WERI-Rb-1 (cell line): Measurements from ENCODE around the gene MLYCD.

Experiments used
- DNase-seq: peaks from one replicate; pipeline ENCODE4 v3.0.0-alpha.2; 2020
- H3K27ac ChIP-seq: fragments of 250-450 bp; sonication (Bioruptor Pico); 2 replicates; pipeline ENCODE4 v1.5.1; 2020; ENCODE audit warnings: mild to moderate bottlenecking, moderate library complexity
- H3K27me3 ChIP-seq: fragments of 250-450 bp; sonication (Bioruptor Pico); 2 replicates; pipeline ENCODE4 v1.5.1; 2021; ENCODE audit warnings: mild to moderate bottlenecking, low read depth, moderate library complexity; ENCODE audit not compliant: insufficient read depth, severe bottlenecking
- H3K36me3 ChIP-seq: fragments of 250-450 bp; sonication (Bioruptor Pico); 2 replicates; pipeline ENCODE4 v1.5.1; 2020; ENCODE audit warnings: mild to moderate bottlenecking, moderate library complexity
- H3K4me3 ChIP-seq: 2 replicates; pipeline ENCODE4 v1.5.1; 2011; ENCODE audit warnings: low read depth, mild to moderate bottlenecking, control low read depth, low read length
- H3K9me3 ChIP-seq: fragments of 250-450 bp; sonication (Bioruptor Pico); 2 replicates; pipeline ENCODE4 v1.5.1; 2021; ENCODE audit warnings: mild to moderate bottlenecking, moderate library complexity; ENCODE audit not compliant: severe bottlenecking
- CTCF ChIP-seq: IDR thresholded peaks from 2 replicates; pipeline ENCODE4 v1.5.1; 2011; ENCODE audit warnings: low read depth, mild to moderate bottlenecking, control low read depth, inconsistent platforms, low read length

MLYCD gene

GRCh38 chr16:83853834-83854233 is 45.1 kb upstream of the MLYCD start:
- no peak overlapping the region for H3K27ac ChIP-seq
- H3K9me3 ChIP-seq: no peaks in the 10 kb centered on the region
- H3K36me3 ChIP-seq: no peaks in the 10 kb centered on the region
- TF ChIP-seq CTCF: no peak
- H3K27me3 ChIP-seq: no peaks in the 10 kb centered on the region
- no peak overlapping the region for H3K4me3 ChIP-seq
- no peak for DNase-seq

GRCh38 chr16:83854420-83854819 is 44.5 kb upstream of the MLYCD start:
- no peak for DNase-seq
- no peak overlapping the region for H3K4me3 ChIP-seq
- no peak overlapping the region for H3K27ac ChIP-seq
- H3K9me3 ChIP-seq: no peaks in the 10 kb centered on the region
- no peaks in the 10 kb centered on the region for H3K36me3 ChIP-seq
- no peaks in the 10 kb centered on the region for H3K27me3 ChIP-seq
- no peak for TF ChIP-seq CTCF

GRCh38 chr16:83856792-83857191 is 42.1 kb upstream of the MLYCD start:
- no peaks in the 10 kb centered on the region for H3K27me3 ChIP-seq
- H3K9me3 ChIP-seq: no peaks in the 10 kb centered on the region

GRCh38 chr16:83859265-83859664 is 39.6 kb upstream of the MLYCD start:
- Histone ChIP-seq H3K4me3 (no peak overlapping the region), H3K9me3 (no peaks in the 10 kb centered on the region), H3K27ac (no peak overlapping the region), H3K27me3 (no peaks in the 10 kb centered on the region), H3K36me3 (no peaks in the 10 kb centered on the region)
- no peak for DNase-seq
- TF ChIP-seq CTCF: no peak

More at GRCh38 chr16:83856792-83857191, 42.1 kb upstream of the MLYCD start:
- TF ChIP-seq CTCF: no peak
- DNase-seq: no peak
- no peaks in the 10 kb centered on the region for H3K36me3 ChIP-seq
- H3K4me3 ChIP-seq: no peak overlapping the region
- H3K27ac ChIP-seq: no peak overlapping the region

GRCh38 chr16:83862661-83863060 is 36.3 kb upstream of the MLYCD start:
- no peaks in the 10 kb centered on the region for H3K36me3 ChIP-seq
- no peaks in the 10 kb centered on the region for H3K9me3 ChIP-seq
- TF ChIP-seq CTCF: no peak
- H3K4me3 ChIP-seq: no peak overlapping the region
- no peak overlapping the region for H3K27ac ChIP-seq
- DNase-seq: no peak
- H3K27me3 ChIP-seq: no peaks in the 10 kb centered on the region

GRCh38 chr16:83863682-83864081 is 35.2 kb upstream of the MLYCD start:
- no peak for TF ChIP-seq CTCF
- H3K9me3 ChIP-seq: no peaks in the 10 kb centered on the region
- DNase-seq: no peak

More at GRCh38 chr16:83863682-83864081, 35.2 kb upstream of the MLYCD start:
- H3K36me3 ChIP-seq: no peaks in the 10 kb centered on the region
- H3K27me3 ChIP-seq: no peaks in the 10 kb centered on the region
- no peak overlapping the region for H3K4me3 ChIP-seq
- H3K27ac ChIP-seq: no peak overlapping the region
